Measurements from ENCODE around the gene ACSM5.

DNA sequence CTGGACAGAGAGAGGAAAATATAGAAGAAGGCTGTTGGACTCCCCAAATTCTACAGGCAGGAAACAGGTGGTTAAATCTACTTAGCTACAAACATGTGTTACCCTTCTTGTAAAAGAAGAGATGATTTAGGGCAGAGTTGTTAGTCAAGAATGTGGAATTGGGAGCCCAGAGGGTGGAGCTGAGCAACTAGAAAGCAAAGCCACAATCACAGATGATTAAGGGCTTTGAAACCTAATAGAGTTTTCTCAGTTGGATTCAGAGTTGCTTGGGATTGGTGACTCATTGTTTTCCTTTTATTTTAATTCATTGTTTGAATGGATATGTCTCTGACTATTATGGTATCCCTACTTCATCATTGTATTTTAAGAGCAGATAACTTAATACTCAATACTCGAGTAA lies 6.2 kb downstream of the ACSM5 start:
- TF ChIP-seq, protein P1, sequence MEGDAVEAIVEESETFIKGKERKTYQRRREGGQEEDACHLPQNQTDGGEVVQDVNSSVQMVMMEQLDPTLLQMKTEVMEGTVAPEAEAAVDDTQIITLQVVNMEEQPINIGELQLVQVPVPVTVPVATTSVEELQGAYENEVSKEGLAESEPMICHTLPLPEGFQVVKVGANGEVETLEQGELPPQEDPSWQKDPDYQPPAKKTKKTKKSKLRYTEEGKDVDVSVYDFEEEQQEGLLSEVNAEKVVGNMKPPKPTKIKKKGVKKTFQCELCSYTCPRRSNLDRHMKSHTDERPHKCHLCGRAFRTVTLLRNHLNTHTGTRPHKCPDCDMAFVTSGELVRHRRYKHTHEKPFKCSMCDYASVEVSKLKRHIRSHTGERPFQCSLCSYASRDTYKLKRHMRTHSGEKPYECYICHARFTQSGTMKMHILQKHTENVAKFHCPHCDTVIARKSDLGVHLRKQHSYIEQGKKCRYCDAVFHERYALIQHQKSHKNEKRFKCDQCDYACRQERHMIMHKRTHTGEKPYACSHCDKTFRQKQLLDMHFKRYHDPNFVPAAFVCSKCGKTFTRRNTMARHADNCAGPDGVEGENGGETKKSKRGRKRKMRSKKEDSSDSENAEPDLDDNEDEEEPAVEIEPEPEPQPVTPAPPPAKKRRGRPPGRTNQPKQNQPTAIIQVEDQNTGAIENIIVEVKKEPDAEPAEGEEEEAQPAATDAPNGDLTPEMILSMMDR (IDR thresholded peaks at IDR 0.05): no peak
- no peak for TF ChIP-seq POLR2A (IDR thresholded peaks at IDR 0.05)
